HG02938 (cell line): ENCODE measurements around the gene KLF8.

Source experiments
- ATAC-seq: cut with Tn5 transposase; IDR thresholded peaks from one replicate; pipeline ENCODE4 v1.9.1; 2021; ENCODE audit warnings: mild to moderate bottlenecking, moderate library complexity; ENCODE audit not compliant: unreplicated experiment

KLF8 gene

DNA sequence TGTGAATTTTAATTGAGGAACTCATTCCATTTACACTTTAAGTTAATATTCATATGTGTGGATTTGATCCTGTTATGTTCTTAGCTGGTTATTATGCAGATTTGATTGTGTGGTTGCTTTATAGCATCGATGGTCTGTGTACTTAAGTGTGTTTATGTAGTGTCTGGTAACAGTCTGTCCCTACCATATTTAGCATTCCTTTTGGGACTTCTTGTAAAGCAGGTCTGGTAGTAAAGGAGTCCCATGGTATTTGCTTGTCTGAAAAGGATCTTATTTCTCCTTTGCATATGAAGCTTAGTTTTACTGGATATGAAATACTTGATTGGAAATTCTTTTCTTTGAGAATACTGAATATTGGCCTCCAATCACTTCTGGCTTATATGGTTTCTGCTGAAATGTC, 76.6 kb downstream of the KLF8 start:
- no peak for ATAC-seq

- no peak for ATAC-seq
Observed at GRCh38 chrX:56309881-56310280, 77.7 kb downstream of the KLF8 start.

- ATAC-seq = no peak
Observed at GRCh38 chrX:56310581-56310980, 78.4 kb downstream of the KLF8 start.

- no peak for ATAC-seq
Observed at GRCh38 chrX:56313308-56313707, 81.2 kb downstream of the KLF8 start.

DNA sequence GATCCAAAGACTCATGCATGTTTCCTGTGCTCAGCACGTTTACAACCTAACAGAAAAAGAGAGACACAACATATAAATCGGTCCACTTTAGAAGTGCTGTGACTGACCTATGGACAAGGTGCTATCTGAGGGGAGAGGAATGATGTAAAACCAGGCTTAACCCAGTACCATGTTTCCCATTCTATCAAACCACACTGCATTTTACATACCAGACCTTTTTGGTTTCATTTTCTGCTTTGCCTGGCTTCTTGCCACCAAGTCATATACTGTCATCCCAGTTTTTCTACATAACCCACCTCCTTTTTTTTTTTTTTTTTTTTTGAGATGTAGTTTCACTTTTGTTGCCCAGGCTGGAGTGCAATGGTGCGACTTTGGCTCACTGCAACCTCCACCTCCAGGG, 82.2 kb downstream of the KLF8 start:
- ATAC-seq = no peak

GRCh38 chrX:56318076-56318475, 85.9 kb downstream of the KLF8 start:
- ATAC-seq = no peak

GRCh38 chrX:56319165-56319564, 87.0 kb downstream of the KLF8 start:
- no peak for ATAC-seq
